ENCODE results near the gene ASIC5.

The ASIC5 gene

GRCh38 chr4:155809835-155810234 is 56.2 kb downstream of the ASIC5 start:
- TF ChIP-seq CTCF (IDR thresholded peaks at IDR 0.05; ENCODE audit: insufficient read depth, low read depth, low read length, missing control alignments): peak; percentile 43
- DNase-seq (ENCODE audit: low read depth): peak; percentile 93
- no peak overlapping the region for H3K4me3 ChIP-seq (ENCODE audit: low read depth, low read length)

- DNase-seq (ENCODE audit: low read depth): no peak
- TF ChIP-seq CTCF (IDR thresholded peaks at IDR 0.05; ENCODE audit: insufficient read depth, low read depth, low read length, missing control alignments): no peak
Measured at GRCh38 chr4:155807021-155807420, 59.1 kb downstream of the ASIC5 start.

GRCh38 chr4:155805016-155805415 is 61.1 kb downstream of the ASIC5 start:
- no peak for TF ChIP-seq CTCF (IDR thresholded peaks at IDR 0.05; ENCODE audit: insufficient read depth, low read depth, low read length, missing control alignments)
- H3K4me3 ChIP-seq (ENCODE audit: low read depth, low read length): no peak overlapping the region
- DNase-seq (ENCODE audit: low read depth): no peak

More at GRCh38 chr4:155807021-155807420, 59.1 kb downstream of the ASIC5 start:
- no peak overlapping the region for H3K4me3 ChIP-seq (ENCODE audit: low read depth, low read length)

- DNase-seq (ENCODE audit: low read depth): no peak
- H3K4me3 ChIP-seq (ENCODE audit: low read depth, low read length): no peak overlapping the region
- TF ChIP-seq CTCF (IDR thresholded peaks at IDR 0.05; ENCODE audit: insufficient read depth, low read depth, low read length, missing control alignments): no peak
Measured at GRCh38 chr4:155802190-155802959, 63.7 kb downstream of the ASIC5 start.

GRCh38 chr4:155800685-155801343 is 65.3 kb downstream of the ASIC5 start:
- no peak overlapping the region for H3K4me3 ChIP-seq (ENCODE audit: low read depth, low read length)
- no peak for TF ChIP-seq CTCF (IDR thresholded peaks at IDR 0.05; ENCODE audit: insufficient read depth, low read depth, low read length, missing control alignments)
- DNase-seq (ENCODE audit: low read depth): no peak

- no peak overlapping the region for H3K4me3 ChIP-seq (ENCODE audit: low read depth, low read length)
- DNase-seq (ENCODE audit: low read depth): no peak
- TF ChIP-seq CTCF (IDR thresholded peaks at IDR 0.05; ENCODE audit: insufficient read depth, low read depth, low read length, missing control alignments): no peak
Measured at GRCh38 chr4:155799794-155800123, 66.3 kb downstream of the ASIC5 start.
